IPS DF 6.9 (cell line): Measurements from ENCODE around the gene BOLA1.
"Not testable (repeated sequence)": the region's sequence is repeated elsewhere in the genome, so short reads cannot be mapped to it uniquely, and the experiment has no call there.

Experiments
- DNase-seq: peaks from one replicate; pipeline ENCODE4 v3.0.0-alpha.2; 2013; ENCODE audit warnings: low read depth, low spot score
- H3K27ac ChIP-seq: one replicate; pipeline ENCODE4 v1.5.1; 2013; ENCODE audit warnings: low read length, control low read depth
- H3K27me3 ChIP-seq: 2 replicates; pipeline ENCODE4 v1.6.1; 2013; ENCODE audit warnings: mild to moderate bottlenecking, low read length; ENCODE audit not compliant: control insufficient read depth, insufficient read depth
- H3K36me3 ChIP-seq: 2 replicates; pipeline ENCODE4 v1.6.1; 2013; ENCODE audit warnings: low read length; ENCODE audit not compliant: control insufficient read depth, insufficient read depth
- H3K4me1 ChIP-seq: 2 replicates; pipeline ENCODE4 v1.6.1; 2013; ENCODE audit warnings: low read length; ENCODE audit not compliant: control insufficient read depth, insufficient read depth
- H3K4me3 ChIP-seq: 2 replicates; pipeline ENCODE4 v1.5.1; 2013; ENCODE audit warnings: mild to moderate bottlenecking, low read length
- H3K9me3 ChIP-seq: 2 replicates; pipeline ENCODE4 v1.6.1; 2013; ENCODE audit warnings: low read length, inconsistent platforms; ENCODE audit not compliant: control insufficient read depth, insufficient read depth
- WGBS: extraction: QIAGEN DNeasy Blood & Tissue Kit; methylation state at CpG from one replicate; pipeline ENCODE4 v1.1.7; 2013; ENCODE audit warnings: mixed read lengths, missing lambda C conversion rate; ENCODE audit not compliant: insufficient read length, insufficient coverage; 5-methylcytosine and 5-hydroxymethylcytosine counted together

The BOLA1 gene

DNA sequence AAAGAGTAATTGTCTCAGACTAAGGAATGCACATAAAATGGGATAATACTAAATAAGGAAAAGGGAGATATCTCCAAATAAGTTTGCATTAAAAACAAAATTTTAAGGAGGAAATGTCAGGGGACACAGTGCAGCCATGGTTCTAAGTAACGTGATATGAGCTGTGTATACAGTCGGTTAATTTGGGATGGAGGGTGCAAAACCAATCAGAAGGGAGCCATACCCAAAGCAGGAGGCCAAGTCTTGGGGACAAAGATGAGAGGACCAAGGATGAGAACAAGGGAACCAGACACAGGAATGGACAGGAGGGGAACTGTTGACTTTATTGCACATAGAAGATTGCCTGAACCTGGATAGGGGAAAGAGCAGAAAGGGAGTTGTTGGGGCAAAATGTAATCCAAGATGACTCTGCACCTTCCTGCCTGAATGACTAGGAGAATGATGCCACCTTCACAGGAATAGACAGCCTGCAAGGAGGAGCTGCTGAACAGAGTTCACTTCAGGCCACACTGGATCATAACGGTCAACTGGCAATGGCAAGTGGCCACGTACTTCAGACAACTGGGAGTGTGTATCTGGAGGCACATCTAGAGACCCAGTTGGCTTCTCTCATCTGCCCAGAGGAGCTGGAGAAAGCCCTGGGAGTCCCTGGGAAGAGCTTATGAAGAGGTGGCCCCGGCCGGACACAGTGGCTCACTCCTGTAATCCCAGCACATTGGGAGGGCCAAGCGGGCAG is 22.0 kb upstream of the BOLA1 start:
- Histone ChIP-seq H3K9me3 (no peaks in the 10 kb centered on the region), H3K4me3 (no peak overlapping the region), H3K4me1 (no peaks in the 10 kb centered on the region), H3K27ac (no peak overlapping the region), H3K27me3 (no peaks in the 10 kb centered on the region), H3K36me3 (no peaks in the 10 kb centered on the region)
- DNase-seq: no peak
- no CpG with 5 or more reads among the region's 7 CpGs for WGBS

GRCh38 chr1:149879556-149879955 is 19.8 kb upstream of the BOLA1 start:
- Histone ChIP-seq H3K27me3 (no peaks in the 10 kb centered on the region), H3K27ac (no peak overlapping the region), H3K9me3 (no peaks in the 10 kb centered on the region), H3K4me1 (no peaks in the 10 kb centered on the region), H3K4me3 (no peak overlapping the region), H3K36me3 (no peaks in the 10 kb centered on the region)
- WGBS: no CpG with 5 or more reads among the region's 1 CpG
- no peak for DNase-seq

DNA sequence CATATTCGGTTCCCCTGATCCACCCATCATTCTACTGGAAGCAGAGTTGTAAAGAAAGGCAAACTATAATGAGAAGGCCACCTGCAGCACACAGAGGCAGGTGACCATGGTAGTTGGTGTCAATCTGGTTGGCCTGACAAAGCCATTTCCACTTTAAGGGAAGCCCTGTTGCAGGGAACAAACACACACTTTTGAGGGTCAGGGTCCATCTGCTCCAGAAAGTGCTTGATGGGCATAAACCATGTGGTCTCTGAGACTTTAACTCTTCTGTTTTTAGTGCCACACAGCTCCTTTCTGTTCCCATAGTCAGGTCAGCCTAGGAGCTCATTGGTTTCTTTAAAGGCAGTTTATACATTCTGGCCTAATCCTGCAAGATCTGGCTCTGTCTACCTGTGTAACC is 17.5 kb upstream of the BOLA1 start:
- Histone ChIP-seq H3K36me3 (no peaks in the 10 kb centered on the region), H3K27me3 (no peaks in the 10 kb centered on the region), H3K4me1 (no peaks in the 10 kb centered on the region), H3K9me3 (no peaks in the 10 kb centered on the region), H3K4me3 (no peak overlapping the region), H3K27ac (no peak overlapping the region)
- WGBS: no CpG with 5 or more reads among the region's 1 CpG
- no peak for DNase-seq

DNA sequence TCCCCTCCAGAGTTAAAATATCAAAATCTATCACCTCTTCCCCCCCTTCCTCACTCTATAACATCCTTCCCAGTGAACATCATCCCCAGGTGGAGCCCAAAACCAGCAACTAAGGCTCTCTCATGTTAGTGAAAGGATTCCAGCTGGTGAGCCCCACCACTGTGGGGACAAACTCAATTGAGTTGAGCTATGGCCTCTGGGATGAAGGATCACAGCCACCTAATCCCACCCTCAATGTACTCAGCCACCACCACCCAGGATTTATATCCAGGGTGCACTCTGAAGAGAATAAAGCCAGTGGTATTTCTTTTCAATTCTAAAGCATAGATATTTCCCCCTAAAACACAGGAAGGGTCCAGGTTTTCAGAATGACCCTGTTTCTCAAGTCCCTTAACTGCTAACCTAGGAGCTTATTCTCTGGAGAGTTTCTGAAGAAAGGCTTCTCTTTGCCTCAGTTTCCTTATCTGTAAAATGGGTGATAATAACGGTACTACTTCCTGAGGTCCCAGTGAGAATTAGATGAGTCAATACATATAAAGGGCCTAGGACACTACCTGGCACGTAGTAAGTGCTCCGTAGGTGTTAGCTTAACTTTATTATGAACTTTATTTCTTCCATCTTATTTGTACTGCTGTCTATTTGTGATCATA is 15.6 kb upstream of the BOLA1 start:
- no peaks in the 10 kb centered on the region for H3K4me1 ChIP-seq
- H3K27ac ChIP-seq: no peak overlapping the region
- no peaks in the 10 kb centered on the region for H3K9me3 ChIP-seq
- H3K36me3 ChIP-seq: no peaks in the 10 kb centered on the region
- no peaks in the 10 kb centered on the region for H3K27me3 ChIP-seq
- H3K4me3 ChIP-seq: no peak overlapping the region
- no peak for DNase-seq
- no CpG with 5 or more reads among the region's 3 CpGs for WGBS

GRCh38 chr1:149884433-149885338 is 14.7 kb upstream of the BOLA1 start:
- Histone ChIP-seq H3K27me3 (no peaks in the 10 kb centered on the region), H3K27ac (no peak overlapping the region), H3K4me3 (peak overlapping the region; percentile 60; the same call in 1 of the 2 replicates), H3K36me3 (no peaks in the 10 kb centered on the region), H3K9me3 (no peaks in the 10 kb centered on the region), H3K4me1 (no peaks in the 10 kb centered on the region)
- DNase-seq: no peak
- no CpG with 5 or more reads among the region's 9 CpGs for WGBS

DNA sequence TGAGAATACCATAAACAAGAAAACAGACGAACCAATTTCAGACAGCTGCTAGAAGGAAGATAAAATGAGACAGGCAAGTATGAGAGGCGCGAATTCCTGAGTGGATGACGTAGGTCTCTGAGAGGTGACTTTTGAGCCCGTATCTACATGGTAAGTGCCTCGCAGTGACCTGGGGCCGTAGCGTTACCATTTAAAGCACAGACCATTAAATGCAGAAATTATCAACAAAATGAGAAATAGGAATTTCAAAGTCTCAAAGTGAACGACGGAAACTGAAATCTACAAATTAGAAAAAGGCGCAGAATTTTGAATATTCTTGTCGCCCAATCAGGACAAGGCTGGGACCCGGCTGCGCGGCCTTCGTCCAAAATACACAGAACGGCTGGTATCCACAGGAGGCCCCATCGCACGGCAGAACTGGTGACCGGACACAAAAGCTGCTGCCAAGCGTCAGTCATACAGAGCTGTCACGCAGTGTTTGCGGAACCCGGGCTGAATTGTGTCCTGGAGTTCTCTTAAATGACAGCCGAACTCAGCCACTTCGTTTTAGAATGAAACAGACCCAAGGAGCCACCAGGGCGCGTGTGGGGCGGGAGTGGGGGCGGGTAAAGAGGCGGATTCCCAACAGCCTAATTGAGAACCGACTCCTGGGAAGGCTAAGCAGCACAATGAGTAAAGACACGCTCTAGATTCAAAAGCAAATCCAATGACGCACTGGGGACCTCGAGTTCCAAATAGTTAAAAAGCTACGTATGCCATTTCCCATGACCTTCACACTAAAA is 13.8 kb upstream of the BOLA1 start:
- DNase-seq: no peak
- no CpG with 5 or more reads among the region's 36 CpGs for WGBS
- H3K4me1 ChIP-seq: no peaks in the 10 kb centered on the region

DNA sequence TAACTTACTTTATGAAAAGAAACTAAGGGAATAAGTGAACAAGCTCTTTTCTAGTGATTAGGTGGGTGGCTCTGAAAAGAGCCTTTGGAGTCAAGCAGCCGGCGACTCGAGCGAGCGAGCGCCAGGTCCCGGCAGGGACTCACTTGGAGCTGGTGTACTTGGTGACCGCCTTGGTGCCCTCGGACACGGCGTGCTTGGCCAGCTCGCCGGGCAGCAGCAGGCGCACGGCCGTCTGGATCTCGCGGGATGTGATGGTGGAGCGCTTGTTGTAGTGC is 13.3 kb upstream of the BOLA1 start:
- H3K9me3 ChIP-seq, DNase-seq, H3K27me3 ChIP-seq, H3K4me1 ChIP-seq, H3K27ac ChIP-seq, H3K36me3 ChIP-seq: not testable (repeated sequence)
- WGBS: no CpG with 5 or more reads among the region's 19 CpGs
- H3K4me3 ChIP-seq: peak overlapping the region; percentile 60; the same call in 1 of the 2 replicates

More for the DNA sequence above, 13.8 kb upstream of the BOLA1 start:
- Histone ChIP-seq H3K36me3 (no peaks in the 10 kb centered on the region), H3K27me3 (no peaks in the 10 kb centered on the region), H3K27ac (no peak overlapping the region), H3K9me3 (no peaks in the 10 kb centered on the region), H3K4me3 (peak overlapping the region; percentile 60; the same call in 1 of the 2 replicates)

DNA sequence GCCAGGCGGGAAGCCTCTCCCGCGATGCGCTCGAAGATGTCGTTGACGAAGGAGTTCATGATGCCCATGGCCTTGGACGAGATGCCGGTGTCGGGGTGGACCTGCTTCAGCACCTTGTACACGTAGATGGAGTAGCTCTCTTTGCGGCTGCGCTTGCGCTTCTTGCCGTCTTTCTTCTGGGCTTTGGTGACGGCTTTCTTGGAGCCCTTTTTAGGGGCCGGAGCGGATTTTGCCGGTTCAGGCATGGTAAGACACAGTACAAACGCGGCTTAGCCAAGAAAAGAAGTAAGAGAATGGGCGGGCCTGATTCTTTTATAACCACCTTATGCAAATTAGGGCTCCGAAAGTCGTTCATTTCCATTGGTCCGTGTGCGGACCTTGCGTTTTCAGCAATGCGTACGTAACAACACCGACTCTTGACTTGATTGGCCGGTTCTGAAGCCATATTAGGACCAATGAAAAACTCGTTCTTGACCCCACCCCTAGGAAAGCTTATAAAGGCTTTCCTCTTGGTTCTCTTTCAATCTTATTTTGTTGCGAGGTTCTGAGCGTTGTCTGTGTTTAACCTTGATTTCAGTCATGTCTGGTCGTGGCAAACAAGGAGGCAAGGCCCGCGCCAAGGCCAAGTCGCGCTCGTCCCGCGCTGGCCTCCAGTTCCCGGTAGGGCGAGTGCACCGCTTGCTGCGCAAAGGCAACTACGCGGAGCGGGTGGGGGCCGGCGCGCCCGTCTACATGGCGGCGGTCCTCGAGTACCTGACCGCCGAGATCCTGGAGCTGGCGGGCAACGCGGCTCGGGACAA is 12.8 kb upstream of the BOLA1 start:
- Histone ChIP-seq H3K4me3 (peak overlapping the region; percentile 61), H3K27me3 (no peaks in the 10 kb centered on the region), H3K4me1 (no peaks in the 10 kb centered on the region), H3K27ac (no peak overlapping the region), H3K36me3 (no peaks in the 10 kb centered on the region), H3K9me3 (no peaks in the 10 kb centered on the region)
- no peak for DNase-seq
- WGBS: no CpG with 5 or more reads among the region's 62 CpGs

GRCh38 chr1:149887196-149887455 is 12.2 kb upstream of the BOLA1 start:
- no CpG with 5 or more reads among the region's 13 CpGs for WGBS
- not testable (repeated sequence) for H3K27me3 ChIP-seq, H3K36me3 ChIP-seq, DNase-seq, H3K9me3 ChIP-seq, H3K4me1 ChIP-seq
- Histone ChIP-seq H3K27ac (peak overlapping the region; percentile 9), H3K4me3 (peak overlapping the region; percentile 61; the same call in 1 of the 2 replicates)
